ENCODE results near the gene CD207.
"Not testable (repeated sequence)": the region's sequence is repeated elsewhere in the genome, so short reads cannot be mapped to it uniquely, and the experiment has no call there.

CD207 gene

DNA sequence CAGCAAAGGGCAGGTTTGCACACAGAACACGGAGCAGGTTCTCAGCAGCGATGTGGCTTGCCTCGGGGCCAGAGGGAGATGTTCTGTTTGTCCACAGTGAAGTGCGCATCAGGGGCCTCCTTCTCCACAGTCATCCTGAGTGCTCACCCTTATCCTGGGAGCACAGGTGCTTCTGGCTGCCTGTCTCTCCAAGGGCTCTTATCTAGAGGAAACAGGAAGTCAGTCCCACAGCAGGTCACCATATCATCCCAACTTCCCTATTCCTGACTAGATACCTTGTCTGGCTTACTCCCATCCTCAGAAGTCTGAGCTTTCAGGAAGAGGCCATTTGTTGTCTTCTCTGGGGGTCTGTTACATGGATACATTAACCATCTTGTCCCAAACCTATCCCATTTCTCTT is at the start of gene CD207:
CD207 (minus strand) TSS at position 174 of the 400 bp plus-strand sequence; CDS start at position 134, 40 bp downstream.
- FAIRE-seq: no peak

DNA sequence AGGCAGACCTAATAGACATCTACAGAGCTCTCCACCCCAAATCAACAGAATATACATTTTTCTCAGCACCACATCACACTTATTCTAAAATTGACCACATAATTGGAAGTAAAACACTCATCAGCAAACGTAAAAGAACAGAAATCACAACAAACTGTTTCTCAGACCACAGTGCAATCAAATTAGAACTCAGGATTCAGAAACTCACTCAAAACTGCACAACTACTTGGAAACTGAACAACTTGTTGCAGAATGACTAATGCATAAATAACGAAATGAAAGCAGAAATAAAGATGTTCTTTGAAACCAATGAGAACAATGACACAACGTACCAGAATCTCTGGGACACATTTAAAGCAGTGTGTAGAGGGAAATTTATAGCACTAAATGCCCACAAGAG is 42.9 kb upstream of the CD207 start:
- not testable (repeated sequence) for DNase-seq (ENCODE audit: insufficient read length, low spot score); FAIRE-seq

More for the DNA sequence above, at the start of gene CD207:
- no peak for DNase-seq (ENCODE audit: insufficient read length, low spot score)

DNA sequence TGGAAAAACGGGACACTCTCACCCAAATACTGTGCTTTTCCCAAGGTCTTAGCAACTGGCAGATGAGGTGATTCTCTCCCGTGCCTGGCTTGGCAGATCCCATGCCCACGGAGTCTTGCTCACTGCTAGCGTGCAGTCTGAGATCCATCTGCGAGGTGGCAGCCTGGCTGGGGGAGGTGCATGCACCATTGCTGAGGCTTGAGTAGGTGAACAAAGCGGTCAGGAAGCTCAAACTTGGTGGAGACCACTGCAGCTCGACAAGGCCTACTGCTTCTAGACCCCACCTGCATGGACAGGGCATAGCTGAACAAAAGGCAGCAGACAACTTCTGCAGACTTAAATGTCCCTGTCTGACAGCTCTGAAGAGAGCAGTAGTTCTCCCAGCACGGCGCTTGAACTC is 40.5 kb upstream of the CD207 start:
- not testable (repeated sequence) for FAIRE-seq; DNase-seq (ENCODE audit: insufficient read length, low spot score)

DNA sequence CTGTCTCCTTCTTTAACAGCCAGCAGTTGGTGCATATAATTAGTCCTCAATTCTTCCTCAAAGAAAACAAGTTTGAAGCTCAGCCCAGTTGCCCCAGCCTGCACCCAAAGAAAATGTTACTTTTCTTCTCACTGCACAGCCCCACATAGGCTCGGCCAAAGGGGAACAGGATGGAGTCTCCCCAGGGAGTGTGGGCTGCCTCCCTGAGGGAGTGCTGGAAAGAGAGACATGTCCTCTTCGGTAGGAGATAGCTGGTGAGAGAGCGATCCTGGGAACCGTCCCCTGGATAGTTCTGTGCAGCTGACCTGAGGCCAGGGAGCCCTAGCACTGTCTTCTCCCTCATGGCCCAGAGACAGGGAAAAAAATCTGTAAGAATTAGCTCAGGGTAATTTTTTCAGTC is 37.9 kb upstream of the CD207 start:
- no peak for FAIRE-seq

DNA sequence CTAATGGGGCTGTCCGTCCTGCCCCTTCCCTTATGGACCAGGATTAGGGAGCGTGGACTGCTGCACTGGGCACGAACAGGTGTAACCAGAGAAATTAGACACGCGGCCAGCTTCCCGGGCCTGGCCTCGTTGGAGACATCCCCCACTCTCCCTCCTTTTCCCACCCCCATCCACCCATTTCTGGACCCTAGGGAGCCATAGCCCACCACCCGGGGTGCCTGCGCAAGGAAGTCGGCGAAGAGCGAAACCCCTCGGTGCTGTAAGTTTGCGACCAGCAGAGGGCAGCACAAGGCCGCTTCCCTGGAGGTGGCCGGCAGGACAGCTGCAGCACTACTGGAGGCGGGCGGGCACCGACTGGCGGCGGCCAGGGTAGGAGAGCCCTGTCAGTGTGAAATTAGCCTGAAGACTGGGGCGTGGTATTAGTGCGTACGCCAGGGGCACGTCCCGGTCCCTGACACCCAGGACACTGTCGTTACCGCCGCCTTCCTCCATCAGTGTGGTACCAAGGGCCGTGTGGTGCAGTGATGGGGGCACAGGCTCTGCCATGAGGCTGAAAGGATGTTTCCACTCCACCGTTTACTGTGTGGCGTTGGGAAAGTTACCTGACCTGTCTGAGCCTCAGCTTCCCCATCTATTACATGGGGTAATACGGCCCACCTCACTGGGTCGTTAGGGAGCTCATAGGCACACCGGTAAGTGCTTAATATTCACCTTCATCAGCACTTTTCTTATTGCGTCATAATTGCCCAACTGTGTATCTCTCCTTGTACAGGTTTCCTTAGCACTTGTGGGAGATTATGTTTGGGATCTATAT is 36.0 kb upstream of the CD207 start:
- FAIRE-seq: peak; percentile 90
- peak; percentile 60 for DNase-seq (ENCODE audit: insufficient read length, low spot score)

More for the DNA sequence above, 37.9 kb upstream of the CD207 start:
- no peak for DNase-seq (ENCODE audit: insufficient read length, low spot score)

- no peak for DNase-seq (ENCODE audit: insufficient read length, low spot score)
- no peak for FAIRE-seq
These were observed 35.2 kb upstream of the CD207 start for GRCh38 chr2:70870790-70871189.

GRCh38 chr2:70868970-70869369 is 33.4 kb upstream of the CD207 start:
- DNase-seq (ENCODE audit: insufficient read length, low spot score) (no peak), FAIRE-seq (no peak)

- DNase-seq (ENCODE audit: insufficient read length, low spot score): peak; percentile 53
- peak; percentile 82 for FAIRE-seq
These were observed 26.4 kb upstream of the CD207 start for GRCh38 chr2:70861777-70862625.

DNA sequence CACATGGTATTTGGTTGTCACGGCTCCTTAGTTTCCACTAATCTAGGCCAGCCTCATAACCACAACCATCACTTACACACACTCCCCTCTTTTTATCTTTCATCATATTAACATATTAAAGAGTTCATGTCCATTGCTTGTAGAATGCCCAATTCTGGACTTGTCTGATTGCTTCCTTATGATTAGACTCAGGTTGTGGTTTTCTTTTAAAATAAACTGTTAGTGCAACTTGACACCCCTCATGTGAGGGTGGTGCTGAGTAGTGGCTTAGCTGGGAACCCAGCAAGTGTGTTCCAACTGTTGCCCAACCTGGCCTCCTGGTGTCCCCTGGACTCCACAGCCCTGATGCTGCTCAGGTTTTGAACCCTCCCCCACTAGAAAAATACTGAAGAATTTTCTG is 20.1 kb upstream of the CD207 start:
- DNase-seq (ENCODE audit: insufficient read length, low spot score) (no peak), FAIRE-seq (no peak)

GRCh38 chr2:70854411-70854810 is 18.8 kb upstream of the CD207 start:
- FAIRE-seq (no peak), DNase-seq (ENCODE audit: insufficient read length, low spot score) (no peak)

- FAIRE-seq (no peak), DNase-seq (ENCODE audit: insufficient read length, low spot score) (no peak)
These were observed 17.2 kb upstream of the CD207 start for GRCh38 chr2:70852824-70853223.

DNA sequence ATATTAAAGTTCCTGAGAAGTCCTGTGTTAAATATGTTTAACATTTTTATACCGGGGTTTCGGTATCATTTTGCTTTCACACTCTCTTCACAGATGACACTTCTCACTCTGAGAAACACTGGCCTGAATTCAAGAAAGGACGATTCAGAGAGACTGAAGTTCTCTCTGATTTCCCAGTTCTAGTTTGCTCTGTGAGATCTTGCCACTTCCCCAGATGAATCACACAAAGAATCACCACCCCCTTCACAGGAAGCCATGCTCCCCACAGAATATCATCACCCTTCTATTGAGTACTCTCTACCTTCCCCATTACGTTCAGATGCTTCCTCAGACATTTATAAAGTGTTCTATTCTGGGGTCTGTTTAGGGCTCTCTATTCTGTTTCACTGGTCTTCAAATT is 16.1 kb upstream of the CD207 start:
- no peak for DNase-seq (ENCODE audit: insufficient read length, low spot score)
- no peak for FAIRE-seq

DNA sequence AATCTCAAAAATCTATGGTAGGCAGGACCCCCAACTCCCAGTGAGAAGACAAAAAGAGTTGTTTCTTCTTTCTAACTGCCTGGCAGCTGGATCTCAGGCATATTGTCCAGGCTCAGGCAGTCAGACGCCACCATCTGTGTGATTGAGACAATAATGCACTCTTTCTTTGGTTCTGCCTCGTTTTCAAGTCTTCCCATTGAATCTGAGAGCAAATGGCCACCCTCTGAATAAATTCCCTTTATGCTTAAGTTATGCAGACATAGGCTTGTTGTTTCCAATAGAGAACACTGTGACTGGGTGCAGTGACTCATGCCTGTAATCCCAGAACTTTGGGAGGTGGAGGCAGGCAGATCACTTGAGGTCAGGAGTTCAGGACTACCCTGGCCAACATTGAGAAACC is 15.3 kb upstream of the CD207 start:
- DNase-seq (ENCODE audit: insufficient read length, low spot score): no peak
- FAIRE-seq: no peak

DNA sequence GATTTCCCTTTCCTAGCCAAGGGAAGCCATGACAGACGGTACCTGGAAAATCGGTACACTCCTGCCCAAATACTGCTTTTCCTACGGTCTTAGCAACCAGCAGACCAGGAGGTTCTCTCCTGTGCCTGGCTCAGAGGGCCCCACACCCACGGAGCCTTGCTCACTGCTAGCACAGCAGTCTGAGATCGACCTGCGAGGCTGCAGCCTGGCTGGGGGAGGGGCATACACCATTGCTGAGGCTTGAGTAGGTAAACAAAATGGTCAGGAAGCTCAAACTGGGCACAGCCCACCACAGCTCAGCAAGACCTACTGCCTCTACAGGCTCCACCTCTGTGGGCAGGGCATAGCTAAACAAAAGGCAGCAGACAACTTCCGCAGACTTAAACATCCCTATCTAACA is 6.8 kb upstream of the CD207 start:
- DNase-seq (ENCODE audit: insufficient read length, low spot score) (no peak), FAIRE-seq (no peak)

DNA sequence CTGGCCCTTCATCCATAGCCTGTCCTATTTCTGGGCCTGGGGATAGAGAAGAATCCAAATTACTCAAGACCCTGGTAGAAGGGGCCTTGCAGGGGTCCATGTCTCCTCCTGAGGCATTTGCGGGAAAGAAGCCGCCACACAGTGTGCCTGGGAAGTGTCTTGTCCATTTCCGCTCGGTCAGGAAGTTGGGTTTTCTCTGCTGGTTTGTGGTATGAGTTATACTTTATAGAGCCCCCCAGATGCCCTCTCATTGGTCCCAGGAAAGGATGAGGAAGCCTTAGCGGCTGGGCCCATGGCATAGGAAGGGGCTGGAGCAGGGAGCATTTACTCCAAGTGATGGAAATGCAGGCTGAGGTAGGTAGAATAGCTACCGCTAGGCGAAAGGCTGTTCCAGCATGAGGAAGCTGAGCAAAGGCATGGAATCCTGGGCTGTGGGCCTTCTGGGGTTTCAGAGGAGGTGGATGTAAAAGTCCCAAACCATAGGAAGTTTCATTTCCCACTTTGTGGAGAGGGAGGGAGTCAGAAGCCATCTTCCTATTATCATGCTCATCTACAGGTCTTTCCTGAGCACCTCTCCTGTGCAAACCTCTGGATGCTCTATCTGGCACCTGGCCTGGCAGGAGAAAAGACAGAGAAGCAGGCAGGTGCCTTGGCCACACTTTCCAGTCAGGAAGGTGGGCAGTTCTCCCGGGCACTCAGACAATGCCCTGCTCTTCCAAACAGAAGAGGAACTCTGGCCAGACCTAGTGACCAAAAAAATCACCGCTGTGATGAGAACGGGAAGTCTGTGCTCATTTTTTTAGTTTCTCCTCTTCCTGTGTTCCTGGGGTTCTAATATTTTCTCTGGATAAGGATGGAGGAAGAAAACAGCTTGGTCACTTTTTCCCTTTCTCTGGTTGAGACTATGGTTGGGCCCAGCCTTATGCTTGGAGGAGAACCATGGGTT is 2.6 kb upstream of the CD207 start:
- FAIRE-seq: no peak
- no peak for DNase-seq (ENCODE audit: insufficient read length, low spot score)

- FAIRE-seq (no peak), DNase-seq (ENCODE audit: insufficient read length, low spot score) (no peak)
These were observed 735 bp downstream of the CD207 start for GRCh38 chr2:70834881-70835280.

DNA sequence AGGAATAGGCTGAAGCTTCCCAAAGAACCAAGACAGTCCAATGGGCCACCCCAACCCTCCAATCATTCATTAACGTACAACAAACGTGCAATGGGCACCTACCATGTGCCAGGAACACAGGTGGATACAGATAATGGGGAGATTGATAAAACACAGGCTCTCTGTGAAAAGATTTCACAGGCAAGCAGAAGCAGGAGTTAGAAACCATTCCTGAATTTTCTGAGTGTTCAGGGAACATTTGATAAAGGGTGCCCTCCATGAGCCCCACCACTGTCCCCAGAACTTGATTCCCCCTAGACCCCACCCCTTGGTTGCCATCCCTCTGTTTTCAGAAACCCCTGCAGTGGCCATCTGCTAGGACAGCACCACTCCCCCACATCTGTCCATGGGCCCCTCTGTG is 1.5 kb downstream of the CD207 start:
- FAIRE-seq (no peak), DNase-seq (ENCODE audit: insufficient read length, low spot score) (no peak)

GRCh38 chr2:70833246-70833645 is 2.4 kb downstream of the CD207 start:
- FAIRE-seq (no peak), DNase-seq (ENCODE audit: insufficient read length, low spot score) (no peak)

DNA sequence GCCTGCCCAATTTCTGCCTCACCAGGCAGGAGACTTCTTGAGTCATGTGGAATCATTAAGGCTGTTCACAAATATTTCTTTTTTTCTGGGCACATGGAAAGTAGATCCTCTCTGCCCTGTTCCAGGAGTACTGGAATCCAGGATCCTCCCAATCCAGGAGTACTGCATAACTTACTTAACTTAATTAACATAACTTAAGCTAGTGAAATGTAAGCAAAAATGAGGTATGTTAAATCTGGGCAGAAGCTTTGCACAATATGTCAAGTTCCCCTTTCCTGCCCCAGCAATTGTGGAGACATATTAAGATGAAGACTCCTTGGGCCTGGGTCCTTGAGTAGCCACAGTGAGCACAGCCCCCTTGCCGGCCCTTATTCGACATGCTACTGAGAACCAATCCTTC is 3.2 kb downstream of the CD207 start:
- FAIRE-seq: no peak
- DNase-seq (ENCODE audit: insufficient read length, low spot score): no peak

DNA sequence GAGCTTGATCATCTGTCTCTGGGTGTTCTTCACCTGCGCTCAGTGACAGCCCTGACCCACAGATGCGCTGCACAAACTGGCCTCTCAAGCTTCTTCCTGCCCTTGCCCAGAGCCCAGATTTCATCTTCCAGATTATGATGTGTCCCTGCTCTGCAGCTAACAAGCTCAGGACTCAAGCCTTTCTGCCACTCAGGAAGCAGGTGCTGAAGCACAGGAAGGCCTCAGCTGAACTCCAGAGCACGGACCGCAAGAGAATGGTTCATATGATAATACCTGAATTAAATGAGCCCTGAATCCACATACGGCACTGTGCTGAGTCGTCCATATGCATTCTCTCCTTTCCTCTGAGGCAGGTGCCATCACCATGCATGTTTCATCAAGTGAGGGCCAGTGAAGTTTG is 3.8 kb downstream of the CD207 start:
- FAIRE-seq (no peak), DNase-seq (ENCODE audit: insufficient read length, low spot score) (no peak)

DNA sequence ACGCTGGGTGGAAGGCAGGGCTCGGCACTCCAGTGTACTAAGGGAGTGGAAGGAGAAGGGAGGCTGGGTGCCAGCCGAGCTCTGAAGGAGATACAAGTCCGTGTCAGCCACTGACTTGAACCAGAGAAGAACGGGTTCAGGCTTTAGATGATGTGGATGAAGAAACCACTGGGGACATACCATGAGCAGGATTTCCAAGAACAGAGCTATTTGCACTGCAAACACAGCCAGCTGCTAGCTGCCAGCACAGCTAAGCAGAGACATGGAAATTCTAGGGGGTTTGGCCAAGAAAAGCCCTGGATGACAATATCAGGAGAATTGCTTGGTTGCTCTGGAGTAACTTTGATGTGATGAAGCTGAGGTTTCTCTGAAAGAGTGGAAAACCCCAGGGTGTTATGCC is 5.2 kb downstream of the CD207 start:
- DNase-seq (ENCODE audit: insufficient read length, low spot score) (no peak), FAIRE-seq (no peak)
